Parathyroid adenoma (tissue), 2 donors: ENCODE results near the gene STK4.

Experiments
- H2AFZ ChIP-seq: fragments of 300-600 bp; sonication (generic); one replicate; pipeline ENCODE4 v1.7.0; 2017; ENCODE audit warnings: antibody characterized with exemption, mild to moderate bottlenecking
- H3K27ac ChIP-seq: fragments of 300-600 bp; sonication (generic); one replicate; pipeline ENCODE4 v1.7.0; 2017
- H3K27me3 ChIP-seq: fragments of 300-600 bp; sonication (generic); one replicate; pipeline ENCODE4 v1.7.0; 2017; ENCODE audit warnings: low read length; ENCODE audit not compliant: control insufficient read depth, insufficient read depth
- H3K36me3 ChIP-seq: fragments of 300-600 bp; sonication (generic); one replicate; pipeline ENCODE4 v1.7.0; 2017; ENCODE audit warnings: low read length; ENCODE audit not compliant: control insufficient read depth, insufficient read depth
- H3K4me1 ChIP-seq: fragments of 300-600 bp; sonication (generic); one replicate; pipeline ENCODE4 v1.7.0; 2017; ENCODE audit warnings: control low read depth
- H3K4me2 ChIP-seq: fragments of 300-600 bp; sonication (generic); one replicate; pipeline ENCODE4 v1.7.0; 2017; ENCODE audit warnings: low read length
- H3K4me3 ChIP-seq: fragments of 300-600 bp; sonication (generic); one replicate; pipeline ENCODE4 v1.7.0; 2017; ENCODE audit warnings: low read depth, low read length
- H3K79me2 ChIP-seq: fragments of 300-600 bp; sonication (generic); one replicate; pipeline ENCODE4 v1.7.0; 2017; ENCODE audit warnings: control low read depth
- H3K9ac ChIP-seq: fragments of 300-600 bp; sonication (generic); one replicate; pipeline ENCODE4 v1.7.0; 2017; ENCODE audit warnings: mild to moderate bottlenecking
- H3K9me3 ChIP-seq: fragments of 300-600 bp; sonication (generic); one replicate; pipeline ENCODE4 v1.7.0; 2017; ENCODE audit warnings: low read length; ENCODE audit not compliant: control insufficient read depth
- TF ChIP-seq, protein P1 (sequence below): fragments of 300-600 bp; sonication (generic); IDR thresholded peaks from one replicate; pipeline ENCODE4 v1.7.0; 2017; ENCODE audit warnings: antibody characterized with exemption, mild to moderate bottlenecking
- donor health status: primary hyperparathyroidism.

STK4 gene

DNA sequence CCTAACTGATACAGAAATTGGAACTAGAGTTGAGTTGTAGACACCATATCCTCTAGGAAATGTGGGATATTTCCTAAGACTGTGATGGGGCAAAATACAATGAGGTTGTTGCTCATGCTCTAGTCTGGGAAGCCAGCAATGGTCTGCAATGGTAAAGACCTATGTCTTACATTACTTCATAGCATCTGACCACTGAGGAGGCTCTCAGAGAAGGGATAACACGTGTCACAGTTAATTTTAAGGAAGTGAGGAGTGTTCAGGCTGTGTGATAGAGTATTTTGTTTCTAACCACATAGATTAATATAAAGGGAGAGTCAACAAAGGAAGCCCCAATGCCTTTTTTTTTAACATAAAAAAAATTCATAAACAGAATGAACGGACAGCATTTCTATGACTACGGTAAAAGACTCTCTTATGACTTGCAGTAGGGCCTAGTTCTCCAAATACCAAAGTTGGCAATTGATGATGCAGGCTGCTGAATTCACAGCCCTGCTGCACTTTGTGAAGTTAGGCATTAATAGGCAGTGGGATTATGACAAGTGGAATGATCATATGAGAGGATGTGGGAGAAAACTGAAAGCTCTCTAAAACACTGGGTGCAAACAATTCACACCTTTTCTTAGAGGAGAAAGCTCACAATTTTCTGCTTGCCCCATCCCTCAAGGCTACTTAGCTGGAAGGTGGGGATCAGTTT lies 120.9 kb downstream of the STK4 start:
- no peaks in the 10 kb centered on the region for H3K36me3 ChIP-seq
- H2AFZ ChIP-seq, result no peak overlapping the region
- TF ChIP-seq, protein P1, sequence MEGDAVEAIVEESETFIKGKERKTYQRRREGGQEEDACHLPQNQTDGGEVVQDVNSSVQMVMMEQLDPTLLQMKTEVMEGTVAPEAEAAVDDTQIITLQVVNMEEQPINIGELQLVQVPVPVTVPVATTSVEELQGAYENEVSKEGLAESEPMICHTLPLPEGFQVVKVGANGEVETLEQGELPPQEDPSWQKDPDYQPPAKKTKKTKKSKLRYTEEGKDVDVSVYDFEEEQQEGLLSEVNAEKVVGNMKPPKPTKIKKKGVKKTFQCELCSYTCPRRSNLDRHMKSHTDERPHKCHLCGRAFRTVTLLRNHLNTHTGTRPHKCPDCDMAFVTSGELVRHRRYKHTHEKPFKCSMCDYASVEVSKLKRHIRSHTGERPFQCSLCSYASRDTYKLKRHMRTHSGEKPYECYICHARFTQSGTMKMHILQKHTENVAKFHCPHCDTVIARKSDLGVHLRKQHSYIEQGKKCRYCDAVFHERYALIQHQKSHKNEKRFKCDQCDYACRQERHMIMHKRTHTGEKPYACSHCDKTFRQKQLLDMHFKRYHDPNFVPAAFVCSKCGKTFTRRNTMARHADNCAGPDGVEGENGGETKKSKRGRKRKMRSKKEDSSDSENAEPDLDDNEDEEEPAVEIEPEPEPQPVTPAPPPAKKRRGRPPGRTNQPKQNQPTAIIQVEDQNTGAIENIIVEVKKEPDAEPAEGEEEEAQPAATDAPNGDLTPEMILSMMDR, result no peak
- H3K4me1 ChIP-seq, result peaks cover 8% of the 10 kb centered on the region
- peaks cover 5% of the 10 kb centered on the region for H3K9me3 ChIP-seq
- no peak overlapping the region for H3K4me3 ChIP-seq
- no peaks in the 10 kb centered on the region for H3K79me2 ChIP-seq
- H3K27me3 ChIP-seq, result no peaks in the 10 kb centered on the region
- no peak overlapping the region for H3K27ac ChIP-seq
- H3K4me2 ChIP-seq, result no peak overlapping the region
- H3K9ac ChIP-seq, result no peak overlapping the region

DNA sequence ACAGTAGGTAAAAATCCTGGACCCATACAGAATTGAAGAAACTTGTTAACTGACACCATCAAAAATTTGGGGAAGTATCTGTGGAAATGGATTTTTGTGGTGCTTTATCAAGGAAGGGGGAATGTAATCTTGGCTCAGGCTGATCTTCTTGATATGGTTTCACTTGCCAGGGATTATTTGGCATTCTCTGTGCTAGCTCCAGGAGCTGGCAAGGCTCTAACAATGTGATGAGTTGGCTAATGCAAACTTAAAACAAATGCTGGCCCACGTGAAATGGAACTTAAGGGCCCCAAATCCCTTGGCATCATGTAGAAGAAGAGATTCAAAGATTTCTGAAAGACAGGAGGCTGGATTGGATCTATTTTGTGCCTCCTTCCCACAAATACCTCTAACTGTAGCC lies 121.5 kb downstream of the STK4 start:
- Histone ChIP-seq H3K27me3 (no peaks in the 10 kb centered on the region), H3K9me3 (no peaks in the 10 kb centered on the region), H3K27ac (no peak overlapping the region), H3K9ac (no peak overlapping the region), H3K79me2 (no peaks in the 10 kb centered on the region), H3K36me3 (no peaks in the 10 kb centered on the region), H2AFZ (no peak overlapping the region), H3K4me3 (no peak overlapping the region), H3K4me2 (no peak overlapping the region), H3K4me1 (peaks cover 8% of the 10 kb centered on the region)
- TF ChIP-seq, protein P1, result no peak

DNA sequence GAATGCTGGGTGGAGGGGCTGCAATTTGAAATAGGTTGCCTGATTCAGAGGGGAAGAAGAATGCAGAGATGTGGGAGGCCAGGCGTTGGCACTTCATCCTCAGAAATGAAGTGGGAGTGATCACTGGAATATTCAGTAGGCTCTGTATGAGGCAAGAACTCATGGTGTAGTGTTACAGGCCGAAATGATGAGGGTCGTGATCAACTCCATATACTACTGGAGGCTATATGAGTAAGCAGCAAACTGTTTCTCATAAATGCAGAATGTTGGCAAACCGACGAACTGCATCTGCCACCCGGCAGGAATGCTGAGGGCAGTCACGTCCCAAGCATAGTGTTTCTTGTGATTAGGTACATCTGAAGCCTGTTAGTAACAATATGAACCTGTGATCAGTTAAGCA lies 121.9 kb downstream of the STK4 start:
- Histone ChIP-seq H3K9me3 (no peaks in the 10 kb centered on the region), H3K27ac (no peak overlapping the region), H3K9ac (no peak overlapping the region), H2AFZ (no peak overlapping the region), H3K27me3 (no peaks in the 10 kb centered on the region), H3K4me2 (no peak overlapping the region), H3K79me2 (no peaks in the 10 kb centered on the region), H3K4me3 (no peak overlapping the region), H3K36me3 (no peaks in the 10 kb centered on the region), H3K4me1 (peaks cover 8% of the 10 kb centered on the region)
- TF ChIP-seq, protein P1, result no peak

DNA sequence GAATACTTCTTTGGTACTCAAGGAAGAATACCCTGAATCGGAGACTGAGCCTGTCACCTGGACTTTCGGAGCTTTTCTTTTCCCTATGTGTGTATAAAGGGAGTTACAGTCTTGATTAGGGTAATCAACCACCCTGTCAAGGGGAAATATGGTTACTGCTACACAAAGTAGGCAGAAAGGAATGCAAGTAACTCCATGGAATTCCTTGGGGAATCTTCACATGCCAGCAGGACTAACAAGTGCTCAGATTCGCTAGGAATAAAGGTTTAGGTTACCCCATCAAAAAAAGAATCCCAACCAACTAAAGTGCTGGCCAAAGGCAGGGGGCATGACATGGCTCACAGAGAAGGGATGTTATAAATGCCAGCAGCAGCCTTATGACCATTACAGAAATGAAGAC lies 124.2 kb downstream of the STK4 start:
- Histone ChIP-seq H3K4me3 (no peak overlapping the region), H3K27ac (no peak overlapping the region), H3K4me2 (no peak overlapping the region), H3K9ac (no peak overlapping the region), H3K4me1 (peaks cover 8% of the 10 kb centered on the region), H2AFZ (no peak overlapping the region), H3K79me2 (no peaks in the 10 kb centered on the region), H3K9me3 (no peaks in the 10 kb centered on the region), H3K27me3 (no peaks in the 10 kb centered on the region), H3K36me3 (no peaks in the 10 kb centered on the region)
- TF ChIP-seq, protein P1, result no peak

DNA sequence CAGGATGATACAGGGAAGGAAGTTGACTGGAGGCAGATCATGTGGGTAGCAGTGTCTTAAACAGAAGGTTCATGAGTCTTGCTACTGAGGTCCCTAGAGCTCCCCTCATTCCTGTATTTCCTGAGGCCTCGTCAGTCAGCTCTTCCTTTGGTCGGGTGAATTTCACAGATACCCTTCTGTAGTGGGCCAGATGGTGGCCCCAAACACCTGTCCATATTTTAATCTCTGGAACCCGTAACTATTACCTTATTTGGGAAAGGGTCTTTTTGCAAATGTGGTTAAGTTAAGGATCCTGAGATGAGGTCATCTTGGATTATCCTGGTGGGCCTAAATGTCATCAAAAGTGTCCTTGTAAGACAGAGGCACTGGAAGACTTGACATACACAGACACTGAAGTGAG lies 125.1 kb downstream of the STK4 start:
- Histone ChIP-seq H3K4me2 (no peak overlapping the region), H3K79me2 (no peaks in the 10 kb centered on the region), H3K9me3 (no peaks in the 10 kb centered on the region), H3K9ac (no peak overlapping the region), H3K27ac (no peak overlapping the region), H3K4me1 (peaks cover 8% of the 10 kb centered on the region), H2AFZ (no peak overlapping the region), H3K36me3 (no peaks in the 10 kb centered on the region), H3K4me3 (no peak overlapping the region), H3K27me3 (no peaks in the 10 kb centered on the region)
- TF ChIP-seq, protein P1, result no peak
